SJSA1 (cell line): ENCODE results near the gene AGAP6. TPM values are rescaled to one million over a fixed set of nuclear protein-coding genes. Genes with fewer than 3 reads are reported as not detected.
"Not testable (repeated sequence)": the region's sequence is repeated elsewhere in the genome, so short reads cannot be mapped to it uniquely, and the experiment has no call there.

Experiments used
- DNase-seq, 2 experiments: peaks; one replicate each; pipeline ENCODE4 v3.0.0-alpha.2; 2015 to 2020; ENCODE audit warnings: low spot score in 2 of 2, low read depth in 1 of 2
- H3K27ac ChIP-seq: fragments of 250-450 bp; sonication (Bioruptor Pico); 2 replicates; pipeline ENCODE4 v1.5.1; 2020; ENCODE audit warnings: mild to moderate bottlenecking, moderate library complexity
- H3K27me3 ChIP-seq: fragments of 250-450 bp; sonication (Bioruptor Pico); replicated peaks from 2 replicates; pipeline ENCODE4 v1.5.1; 2020; ENCODE audit warnings: mild to moderate bottlenecking, moderate library complexity
- H3K36me3 ChIP-seq: fragments of 250-450 bp; sonication (Bioruptor Pico); 2 replicates; pipeline ENCODE4 v1.5.1; 2020; ENCODE audit warnings: mild to moderate bottlenecking
- H3K4me1 ChIP-seq: fragments of 250-450 bp; sonication (Bioruptor Pico); replicated peaks from 2 replicates; pipeline ENCODE4 v1.6.1; 2021; ENCODE audit warnings: mild to moderate bottlenecking
- H3K4me3 ChIP-seq: fragments of 250-450 bp; sonication (Bioruptor Pico); 2 replicates; pipeline ENCODE4 v1.5.1; 2020; ENCODE audit warnings: mild to moderate bottlenecking
- H3K9me3 ChIP-seq: fragments of 250-450 bp; sonication (Bioruptor Pico); replicated peaks from 2 replicates; pipeline ENCODE4 v1.5.1; 2020; ENCODE audit warnings: mild to moderate bottlenecking
- total RNA-seq: library from RNA; depleted of rRNA; stranded (reverse); fragments of >200 nt; shearing (Covaris generic); gene quantifications from 2 replicates; pipeline ENCODE4 v1.2.3, GENCODE V29; 2014; rRNA removed

The AGAP6 gene
- total RNA-seq: 3.2 and 5.0 TPM in 2 replicates

DNA sequence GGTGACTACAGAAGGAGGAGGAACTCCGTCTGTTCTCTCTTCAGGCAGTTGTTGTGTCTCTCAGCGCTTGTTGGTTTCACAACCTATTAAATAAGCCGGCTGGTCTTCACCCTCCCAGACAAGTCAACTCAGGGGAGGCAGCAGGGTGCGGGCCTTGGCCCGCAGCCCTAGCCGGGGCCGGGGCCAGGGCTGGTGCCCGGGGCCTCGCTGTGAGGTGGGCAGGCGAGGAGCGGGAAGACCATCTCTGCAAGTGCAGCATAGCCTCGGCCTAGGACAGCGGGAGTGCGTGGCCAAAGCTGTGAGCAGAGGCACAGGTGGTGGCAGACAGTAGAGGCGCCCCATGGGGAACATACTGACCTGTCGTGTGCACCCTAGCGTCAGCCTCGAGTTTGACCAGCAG lies at the start of gene AGAP6:
AGAP6 (plus strand) TSS at position 31 of the 400 bp plus-strand sequence; CDS start at position 341, 310 bp downstream.
- H3K9me3 ChIP-seq, H3K4me1 ChIP-seq, H3K4me3 ChIP-seq, H3K27me3 ChIP-seq, DNase-seq, H3K27ac ChIP-seq, H3K36me3 ChIP-seq: not testable (repeated sequence)

DNA sequence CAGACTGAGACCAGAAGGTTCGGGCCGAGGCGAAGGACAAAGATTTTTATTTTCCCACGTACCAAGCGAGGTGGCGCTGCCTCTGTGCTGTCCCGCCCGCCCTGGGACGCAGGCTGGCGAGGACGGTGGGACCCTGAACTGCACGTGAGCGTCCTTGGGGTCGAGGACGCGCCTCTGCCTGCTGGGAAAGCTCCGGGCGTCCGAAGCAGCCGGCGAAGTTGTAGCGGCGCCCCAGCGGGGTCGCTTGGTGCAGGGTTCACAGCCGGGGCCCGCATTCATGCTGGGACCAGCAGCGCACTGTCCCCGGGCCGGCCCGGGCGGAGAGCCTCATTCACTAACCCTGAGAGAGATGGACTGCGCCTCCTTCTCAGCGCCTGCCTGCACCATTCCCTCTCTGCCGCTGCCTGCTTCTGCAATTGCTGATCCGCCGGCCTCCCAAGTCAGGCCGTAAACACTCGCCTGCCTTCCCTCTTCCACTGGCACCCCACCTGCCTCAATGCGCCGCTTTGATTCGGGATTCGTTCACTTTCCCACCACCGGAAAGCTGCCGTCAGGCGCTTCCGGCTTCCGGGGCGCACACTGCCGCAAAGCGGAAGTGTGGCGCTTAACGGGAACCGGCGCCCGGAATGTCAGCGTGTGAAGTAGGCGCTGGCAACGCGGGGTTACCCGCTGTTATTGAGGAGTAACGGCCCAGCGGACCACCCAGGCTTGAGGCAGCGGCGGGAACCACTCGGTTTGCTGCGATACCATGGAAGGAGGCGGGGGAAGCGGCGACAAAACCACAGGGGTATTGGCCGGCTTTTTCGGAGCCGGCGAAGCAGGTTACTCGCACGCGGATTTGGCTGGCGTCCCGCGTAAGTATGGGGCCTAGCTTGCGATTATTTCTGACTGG lies 46.5 kb upstream of the AGAP6 start, which contains the start of the genes PARG and TIMM23B:
PARG (minus strand) TSS at position 581 of the 892 bp plus-strand sequence; CDS start at position 279, 302 bp downstream.
TIMM23B (plus strand) TSS at position 607 of the 892 bp plus-strand sequence; CDS start at position 749, 142 bp downstream.
- not testable (repeated sequence) for H3K4me1 ChIP-seq, H3K27me3 ChIP-seq, H3K9me3 ChIP-seq, H3K36me3 ChIP-seq
- DNase-seq: peak; percentile 82 to 83
- peak within 1 kb of the TSS; percentile 77 for H3K27ac ChIP-seq
- peak within 1 kb of the TSS; percentile 46 for H3K4me3 ChIP-seq

DNA sequence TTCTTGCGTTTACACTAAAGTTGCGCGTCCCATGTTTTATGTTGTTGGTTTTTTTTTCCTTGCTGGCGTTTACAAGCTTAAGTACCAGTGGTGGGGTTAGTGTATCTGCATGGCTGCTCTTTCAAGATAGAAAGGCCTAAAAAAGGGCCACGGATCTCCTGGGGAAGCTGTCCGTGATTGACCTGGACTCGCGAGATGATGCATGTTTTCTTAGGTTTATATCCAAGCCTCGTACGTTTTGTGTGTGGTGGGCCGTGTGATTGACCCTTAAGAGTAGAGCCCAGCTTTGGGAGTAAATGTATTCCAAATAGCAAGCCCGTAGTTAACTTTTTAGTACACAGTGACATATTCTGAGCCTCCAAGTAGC lies 45.9 kb upstream of the AGAP6 start:
- Histone ChIP-seq H3K4me3 (peak overlapping the region; percentile 46), H3K27ac (peak overlapping the region; percentile 77), H3K36me3 (peaks cover 10% of the 10 kb centered on the region)
- not testable (repeated sequence) for H3K4me1 ChIP-seq, H3K9me3 ChIP-seq, H3K27me3 ChIP-seq
- DNase-seq: peak in 1 of 2 experiments; percentile 16

DNA sequence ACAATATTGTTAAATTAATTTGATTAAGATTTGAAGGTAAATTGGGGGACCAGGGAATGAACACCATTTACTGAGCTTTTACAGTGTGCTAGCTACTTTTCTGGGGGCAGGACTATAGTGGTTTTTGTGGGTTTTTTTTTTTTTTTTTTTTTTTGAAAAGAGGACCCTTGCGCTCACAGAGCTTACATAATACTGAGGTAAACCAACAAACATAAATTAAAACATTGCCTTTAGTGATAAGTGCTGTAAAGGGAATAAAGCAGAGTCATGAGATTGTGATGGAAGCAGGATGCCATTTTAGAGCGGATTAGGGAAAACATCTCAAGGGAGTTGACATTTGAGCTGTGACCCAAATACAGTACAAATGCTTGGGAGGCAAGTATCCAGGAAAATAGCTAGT lies 44.6 kb upstream of the AGAP6 start:
- H3K9me3 ChIP-seq, H3K27ac ChIP-seq, DNase-seq, H3K4me3 ChIP-seq, H3K4me1 ChIP-seq, H3K27me3 ChIP-seq: not testable (repeated sequence)
- peaks cover 10% of the 10 kb centered on the region for H3K36me3 ChIP-seq

DNA sequence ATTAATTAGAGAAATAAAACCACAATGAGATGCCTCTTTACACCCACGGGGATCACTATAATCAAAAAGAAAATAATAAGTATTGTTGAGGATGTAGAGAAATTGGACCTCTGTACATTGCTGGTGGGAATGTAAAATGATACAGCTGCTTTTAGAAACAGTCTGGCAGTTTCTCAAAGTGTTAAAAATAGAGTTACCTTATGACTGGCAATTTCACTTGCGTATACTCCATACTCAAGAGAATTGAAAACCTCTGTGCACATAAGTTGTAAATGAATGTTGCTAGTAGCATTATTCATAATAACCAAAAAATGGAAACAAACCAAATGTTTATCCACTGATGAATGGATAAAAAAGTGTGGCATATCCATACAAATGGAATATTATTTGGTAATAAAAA lies 40.1 kb upstream of the AGAP6 start:
- not testable (repeated sequence) for H3K4me1 ChIP-seq, H3K27ac ChIP-seq, H3K9me3 ChIP-seq, H3K4me3 ChIP-seq, DNase-seq, H3K27me3 ChIP-seq
- peaks cover 10% of the 10 kb centered on the region for H3K36me3 ChIP-seq

DNA sequence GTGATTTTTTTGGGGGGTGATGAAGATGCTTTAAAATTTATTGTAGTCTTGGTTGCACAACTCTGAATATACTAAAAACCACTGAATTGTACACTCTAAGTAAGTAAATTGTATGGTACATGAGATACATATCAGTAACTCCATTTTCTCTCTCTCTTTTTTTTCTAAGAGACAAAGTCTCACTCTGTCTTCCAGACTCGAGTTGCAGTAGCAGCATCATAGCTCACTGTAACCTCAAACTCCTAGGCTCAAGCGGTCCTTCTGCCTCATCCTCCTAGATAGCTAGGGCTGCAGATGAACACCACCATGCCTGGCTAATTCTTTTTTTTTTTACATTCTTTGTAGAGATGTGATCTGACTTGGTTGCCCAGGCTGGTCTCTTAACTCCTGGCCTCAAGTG lies 39.5 kb upstream of the AGAP6 start:
- H3K9me3 ChIP-seq, H3K4me1 ChIP-seq, H3K27me3 ChIP-seq, H3K4me3 ChIP-seq, H3K27ac ChIP-seq, H3K36me3 ChIP-seq, DNase-seq: not testable (repeated sequence)

DNA sequence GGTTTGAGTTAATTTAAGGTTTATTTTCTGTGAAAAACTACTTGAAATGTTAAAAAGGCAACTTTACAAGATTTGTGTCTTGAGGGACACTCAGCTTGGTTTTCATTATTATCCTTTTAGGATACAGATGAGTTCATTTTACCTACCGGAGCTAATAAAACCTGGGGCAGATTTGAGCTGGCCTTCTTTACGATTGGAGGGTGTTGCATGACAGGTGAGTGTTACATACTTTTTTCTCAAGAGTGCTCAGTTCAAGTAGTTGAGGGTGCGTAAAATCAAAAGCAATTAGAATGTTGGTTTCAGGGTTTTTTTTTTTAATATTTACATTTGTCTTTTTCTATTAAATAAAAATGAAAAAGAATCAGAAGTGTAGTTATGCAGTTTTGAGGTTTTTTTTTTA lies 36.2 kb upstream of the AGAP6 start:
- not testable (repeated sequence) for H3K27me3 ChIP-seq, H3K9me3 ChIP-seq, H3K4me3 ChIP-seq

DNA sequence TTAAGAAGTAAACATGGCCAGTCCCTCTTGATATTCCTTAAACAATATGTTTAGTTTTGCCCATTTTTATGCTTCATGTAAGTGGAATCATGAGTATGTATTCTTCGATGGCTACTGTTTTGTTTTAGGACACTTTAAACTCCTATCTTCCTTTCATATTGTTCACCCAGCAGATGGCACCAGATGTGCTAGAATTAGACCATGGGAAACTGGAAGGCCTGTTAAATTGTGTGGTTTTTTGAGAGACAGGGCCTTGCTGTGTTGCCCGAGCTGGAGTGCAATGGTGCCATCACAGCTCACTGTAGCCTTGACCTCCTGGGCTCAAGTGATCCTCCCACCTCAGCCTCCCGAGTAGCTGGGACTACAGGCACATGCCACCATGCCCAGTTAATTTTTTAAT lies 35.1 kb upstream of the AGAP6 start:
- H3K9me3 ChIP-seq, H3K27me3 ChIP-seq, H3K27ac ChIP-seq, H3K36me3 ChIP-seq, DNase-seq, H3K4me3 ChIP-seq, H3K4me1 ChIP-seq: not testable (repeated sequence)

More for the DNA sequence above, 36.2 kb upstream of the AGAP6 start:
- H3K27ac ChIP-seq, DNase-seq, H3K4me1 ChIP-seq, H3K36me3 ChIP-seq: not testable (repeated sequence)

DNA sequence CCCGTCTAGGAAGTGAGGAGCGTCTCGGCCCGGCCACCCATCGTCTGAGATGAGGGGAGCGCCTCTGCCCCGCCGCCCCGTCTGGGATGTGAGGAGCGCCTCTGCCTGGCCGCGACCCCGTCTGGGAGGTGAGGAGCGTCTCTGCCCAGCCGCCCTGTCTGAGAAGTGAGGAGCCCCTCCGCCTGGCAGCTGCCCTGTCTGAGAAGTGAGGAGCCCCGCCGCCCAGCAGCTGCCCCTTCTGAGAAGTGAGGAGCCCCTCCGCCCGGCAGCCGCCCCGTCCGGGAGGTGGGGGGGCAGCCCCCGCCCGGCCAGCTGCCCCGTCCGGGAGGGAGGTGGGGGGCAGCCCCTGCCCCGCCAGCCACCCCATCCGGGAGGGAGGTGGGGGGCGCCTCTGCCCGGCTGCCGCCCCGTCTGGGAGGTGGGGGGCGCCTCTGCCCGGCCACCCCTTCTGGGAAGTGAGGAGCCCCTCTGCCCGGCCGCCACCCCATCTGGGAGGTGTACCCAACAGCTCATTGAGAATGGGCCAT lies 17.8 kb upstream of the AGAP6 start:
- H3K27me3 ChIP-seq, H3K36me3 ChIP-seq, H3K9me3 ChIP-seq, DNase-seq, H3K4me1 ChIP-seq, H3K27ac ChIP-seq, H3K4me3 ChIP-seq: not testable (repeated sequence)

DNA sequence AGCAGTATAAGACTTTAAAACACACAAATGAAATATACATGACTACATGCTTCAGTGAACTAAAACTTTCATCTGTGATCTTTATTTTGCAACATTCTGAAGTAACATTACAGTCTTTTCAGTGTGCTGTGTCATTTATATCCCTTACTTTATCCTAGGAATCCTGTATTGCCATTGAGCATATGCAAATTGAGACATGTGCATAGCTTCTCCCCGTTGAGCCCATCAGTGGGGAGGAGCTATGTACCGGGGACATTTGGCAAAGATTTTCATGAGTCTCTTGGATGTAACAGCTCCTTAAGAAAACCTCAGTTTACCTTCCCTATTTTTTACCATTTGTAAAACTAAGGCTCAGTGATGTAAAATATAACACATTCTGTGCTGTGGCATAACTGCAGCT lies 16.7 kb upstream of the AGAP6 start:
- not testable (repeated sequence) for H3K36me3 ChIP-seq, H3K27ac ChIP-seq, DNase-seq, H3K4me1 ChIP-seq, H3K9me3 ChIP-seq, H3K4me3 ChIP-seq, H3K27me3 ChIP-seq

DNA sequence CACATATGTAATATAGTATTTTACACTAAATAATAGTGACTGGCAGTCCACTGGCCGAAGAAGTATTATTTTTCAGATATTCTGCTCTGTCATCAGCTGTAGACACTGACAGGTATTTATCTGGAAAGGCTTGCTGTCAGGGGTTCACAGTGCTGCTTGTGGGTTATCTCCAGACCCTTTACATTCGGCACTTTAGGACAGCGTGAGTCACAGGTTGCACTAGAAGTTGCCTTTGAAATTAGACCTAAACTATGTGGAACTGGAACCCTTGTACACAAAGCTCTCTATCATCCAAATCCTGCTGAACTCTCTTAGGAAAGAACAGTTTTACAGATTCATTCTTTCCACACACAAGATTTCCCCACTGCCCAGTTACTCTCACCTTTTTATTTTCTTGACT lies 16.1 kb upstream of the AGAP6 start:
- H3K27me3 ChIP-seq, H3K36me3 ChIP-seq, H3K27ac ChIP-seq, H3K9me3 ChIP-seq, H3K4me3 ChIP-seq, DNase-seq, H3K4me1 ChIP-seq: not testable (repeated sequence)

DNA sequence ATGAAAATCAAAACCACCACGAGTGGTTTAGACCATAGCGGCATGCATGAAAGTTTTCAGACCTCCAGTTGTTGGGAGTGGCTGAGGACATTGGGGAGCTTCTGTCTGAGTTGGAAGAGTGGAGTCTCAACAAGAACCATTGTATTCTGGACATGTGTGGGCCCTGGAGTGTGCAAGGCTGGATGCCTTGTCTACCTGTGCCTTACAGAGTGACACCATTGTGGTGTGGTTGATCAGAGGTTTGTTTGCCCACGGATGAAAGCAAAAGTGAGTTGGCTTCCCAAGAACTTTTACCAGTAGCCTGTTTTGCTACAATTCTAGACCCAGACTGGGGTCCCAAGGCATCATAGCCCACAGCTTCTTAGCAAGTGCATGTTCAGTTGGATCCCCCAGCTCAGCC lies 10.4 kb upstream of the AGAP6 start:
- not testable (repeated sequence) for H3K27me3 ChIP-seq, H3K4me3 ChIP-seq, H3K9me3 ChIP-seq, H3K36me3 ChIP-seq, H3K4me1 ChIP-seq, H3K27ac ChIP-seq, DNase-seq

DNA sequence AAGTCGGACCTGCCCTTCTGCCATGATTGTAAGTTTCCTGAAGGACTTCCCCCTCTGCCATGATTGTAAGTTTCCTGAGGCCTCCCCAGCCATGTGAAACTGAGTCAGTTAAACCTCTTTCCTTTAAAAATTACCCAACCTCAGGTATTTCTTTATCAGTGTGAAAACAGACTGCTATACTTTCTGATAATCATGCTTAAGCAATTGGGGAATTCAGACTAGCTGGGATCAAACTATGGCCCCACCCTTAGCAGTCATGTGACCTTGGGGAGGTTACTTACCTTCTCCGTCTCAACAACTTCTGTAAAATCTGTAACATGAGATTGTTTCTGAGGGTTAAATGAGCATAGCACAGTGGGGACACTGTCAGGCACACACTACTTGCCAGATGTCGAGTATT lies 999 bp upstream of the AGAP6 start:
- H3K9me3 ChIP-seq, H3K4me3 ChIP-seq, H3K36me3 ChIP-seq, DNase-seq, H3K27ac ChIP-seq, H3K4me1 ChIP-seq, H3K27me3 ChIP-seq: not testable (repeated sequence)

DNA sequence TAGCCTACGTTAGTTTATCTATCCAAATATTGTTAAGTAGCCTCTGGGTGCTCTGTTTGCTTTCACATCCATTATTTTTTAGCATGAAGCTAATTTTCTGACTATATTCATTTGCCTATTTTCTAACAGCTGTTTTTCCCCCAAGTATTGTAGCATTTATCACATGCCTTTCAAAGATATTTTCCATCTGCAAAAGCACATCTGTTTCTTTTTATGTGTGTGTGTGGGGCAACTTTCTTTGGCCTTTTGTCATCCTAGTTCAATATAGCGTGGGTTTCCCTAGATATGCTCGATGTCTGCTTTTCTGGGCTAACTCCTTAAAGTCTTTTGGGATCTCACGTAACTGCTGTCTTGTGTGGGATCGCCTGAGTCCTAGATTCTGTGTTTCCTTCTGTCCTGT lies 7.1 kb downstream of the AGAP6 start:
- H3K27ac ChIP-seq, H3K4me1 ChIP-seq, H3K36me3 ChIP-seq, H3K27me3 ChIP-seq, DNase-seq, H3K4me3 ChIP-seq, H3K9me3 ChIP-seq: not testable (repeated sequence)
